Effector memory CD8-positive, alpha-beta T cell (primary cell): ENCODE results near the gene PCDHGC4.

Experiments
- ATAC-seq: fragments of 150-1000 bp; cut with Tn5 transposase; replicated peaks from 2 replicates; pipeline ENCODE4 v1.10.0; 2021; ENCODE audit warnings: mild to moderate bottlenecking, moderate library complexity
- DNase-seq, 3 experiments: peaks; one replicate each; pipeline ENCODE4 v3.0.0; 2021
- H3K27ac Mint-ChIP-seq, 2 donors: one replicate each; pipeline ENCODE4 v1.8.0; 2022; ENCODE audit warnings: mild to moderate bottlenecking in 2 of 2, mixed read lengths in 2 of 2, moderate library complexity in 2 of 2
- H3K27me3 Mint-ChIP-seq, 2 donors: one replicate each; pipeline ENCODE4 v1.8.0; 2022; ENCODE audit warnings: mixed read lengths in 2 of 2
- H3K36me3 Mint-ChIP-seq: one replicate; pipeline ENCODE4 v1.8.0; 2022; ENCODE audit warnings: mild to moderate bottlenecking, moderate library complexity, mixed read lengths; ENCODE audit not compliant: insufficient read depth
- H3K4me1 Mint-ChIP-seq, 2 donors: one replicate each; pipeline ENCODE4 v1.8.0; 2022; ENCODE audit warnings: low read depth in 2 of 2, mixed read lengths in 2 of 2
- H3K4me3 Mint-ChIP-seq, 2 donors: one replicate each; pipeline ENCODE4 v1.8.0; 2022; ENCODE audit warnings: mild to moderate bottlenecking in 2 of 2, mixed read lengths in 2 of 2, moderate library complexity in 2 of 2
- H3K9me3 Mint-ChIP-seq, 2 donors: one replicate each; pipeline ENCODE4 v1.8.0; 2022; ENCODE audit warnings: mixed read lengths in 2 of 2

PCDHGC4 gene

DNA sequence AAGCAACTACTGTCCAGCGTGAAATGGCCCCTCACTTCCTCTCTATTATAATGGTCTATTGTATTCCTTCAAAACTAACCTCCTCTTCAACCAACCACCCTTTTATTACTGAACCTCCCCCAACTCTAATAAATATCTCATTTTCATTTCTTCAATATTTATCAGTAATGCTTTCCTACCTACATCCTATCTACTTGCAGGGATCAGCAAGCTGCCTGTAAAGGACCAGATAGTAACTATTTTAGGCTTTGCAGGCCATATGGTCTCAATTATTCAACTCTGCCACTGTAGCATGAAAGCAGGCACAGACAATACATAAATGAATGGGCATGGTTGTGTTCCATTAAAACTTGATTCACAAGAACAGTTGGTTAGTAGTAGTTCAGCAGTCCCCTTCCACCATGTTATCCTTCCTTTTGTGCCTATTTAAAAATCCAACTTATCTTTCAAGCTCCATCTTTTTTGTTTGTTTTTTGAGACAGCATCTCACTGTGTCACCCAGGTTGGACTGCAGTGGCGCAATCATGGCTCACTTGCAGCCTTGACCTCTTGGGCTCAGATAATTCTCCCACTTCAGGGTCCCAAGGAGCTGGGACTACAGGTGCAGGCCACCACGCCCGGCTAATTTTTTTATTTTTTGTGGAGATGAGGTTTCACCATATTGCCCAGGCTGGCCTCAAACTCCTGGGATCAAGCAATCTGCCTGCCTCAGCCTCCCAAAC, 49.8 kb downstream of the PCDHGC4 start:
- DNase-seq (no peak), ATAC-seq (no peak)
- Mint-ChIP-seq H3K27ac (peak overlapping the region; percentile 49 to 85), H3K27me3 (no peaks in the 10 kb centered on the region), H3K9me3 (no peaks in the 10 kb centered on the region), H3K4me3 (no peak overlapping the region), H3K36me3 (peaks cover 30% of the 10 kb centered on the region), H3K4me1 (peaks cover 4 to 17% of the 10 kb centered on the region in 2 donors)
